Ascending aorta (tissue), 2 donors: ENCODE measurements around the gene NCOA1. TPM values are rescaled to one million over a fixed set of nuclear protein-coding genes. Genes with fewer than 3 reads are reported as not detected.
A peak's percentile ranks its signal among the peaks of the same experiment; 100 is the strongest.
"Not testable (repeated sequence)": the region's sequence is repeated elsewhere in the genome, so short reads cannot be mapped to it uniquely, and the experiment has no call there.

Experiments used
- DNase-seq, 2 donors: peaks; one replicate each; pipeline ENCODE4 v3.0.0-alpha.2; 2019; ENCODE audit warnings: low spot score in 2 of 2
- H3K27ac ChIP-seq, 2 donors: fragments of 200-600 bp; sonication (generic); one replicate each; pipeline ENCODE4 v1.5.1; 2016 to 2017; ENCODE audit warnings: mild to moderate bottlenecking in 1 of 2
- H3K27me3 ChIP-seq: fragments of 200-600 bp; sonication (generic); one replicate; pipeline ENCODE4 v1.5.1; 2017
- H3K36me3 ChIP-seq, 2 donors: fragments of 200-600 bp; sonication (generic); one replicate each; pipeline ENCODE4 v1.5.1; 2016
- H3K4me1 ChIP-seq, 2 donors: fragments of 200-600 bp; sonication (generic); one replicate each; pipeline ENCODE4 v1.5.1; 2016 to 2017; ENCODE audit warnings: mild to moderate bottlenecking in 1 of 2
- H3K4me3 ChIP-seq, 2 donors: fragments of 200-600 bp; sonication (generic); one replicate each; pipeline ENCODE4 v1.5.1; 2016 to 2017; ENCODE audit warnings: mild to moderate bottlenecking in 1 of 2
- H3K9me3 ChIP-seq, 2 donors: fragments of 200-600 bp; sonication (generic); one replicate each; pipeline ENCODE4 v1.5.1; 2016
- CTCF ChIP-seq, 3 experiments: fragments of 200-600 bp in 2 of 3; fragments of 450-650 bp in 1 of 3; sonication (generic) in 2 of 3; IDR thresholded peaks; one replicate each; pipeline ENCODE4 v1.5.1; 2016 to 2019; ENCODE audit warnings: antibody characterized with exemption in 3 of 3, mild to moderate bottlenecking in 1 of 3, moderate library complexity in 1 of 3
- intact Hi-C: fragments of 100-400 bp; cut with DNase I; formaldehyde crosslinking; loops from one replicate; pipeline ENCODE4 v1.15.1; 2023
- total RNA-seq: library from RNA; depleted of rRNA; stranded (reverse); fragments of >200 nt; gene quantifications from one replicate; pipeline ENCODE4 v1.1.0, GENCODE V29; 2016

NCOA1 gene
- total RNA-seq, 1 donor from 2014 or later: 19.3 TPM

- Histone ChIP-seq H3K36me3 (no peaks in the 10 kb centered on the region), H3K27ac (peak overlapping the region; percentile 94 to 95), H3K4me3 (peak overlapping the region; percentile 72 to 74), H3K9me3 (no peaks in the 10 kb centered on the region), H3K27me3 (no peaks in the 10 kb centered on the region), H3K4me1 (peaks cover 4 to 8% of the 10 kb centered on the region in 2 donors)
- intact Hi-C loops: loop anchor here (2.0 to 5.0 kb wide), 2 partner anchors 302 to 865 kb away; partner anchors contain the start of genes ATAD2B and NCOA1
- no peak for TF ChIP-seq CTCF (IDR thresholded peaks at IDR 0.05)
- DNase-seq: no peak
Measured at GRCh38 chr2:24792542-24792873, 301.5 kb downstream of the NCOA1 start.

- TF ChIP-seq CTCF (IDR thresholded peaks at IDR 0.05): peak; percentile 35 to 64 (median 60)
- intact Hi-C loops: loop anchor here (2.0 to 5.0 kb wide), 2 partner anchors 302 to 866 kb away; partner anchors contain the start of genes ATAD2B and NCOA1
- Histone ChIP-seq H3K27me3 (no peaks in the 10 kb centered on the region), H3K4me1 (peaks cover 4 to 8% of the 10 kb centered on the region in 2 donors), H3K27ac (peak within 1 kb of the TSS; percentile 94 to 95), H3K9me3 (no peaks in the 10 kb centered on the region), H3K36me3 (no peaks in the 10 kb centered on the region), H3K4me3 (peak within 1 kb of the TSS; percentile 72 to 74)
- DNase-seq: peak; percentile 87 to 98
Measured at GRCh38 chr2:24792874-24793760, 302.1 kb downstream of the NCOA1 start, which contains the start of the genes CENPO and PTRHD1. Gene CENPO (plus strand): TSS chr2:24793425. CDS start chr2:24793920, 495 bp downstream. Gene PTRHD1 (minus strand): TSS chr2:24793391. CDS start chr2:24793377, 14 bp downstream.

- Histone ChIP-seq H3K27ac (peak overlapping the region in 1 of 2 donors; percentile 94), H3K4me1 (peaks cover 4 to 8% of the 10 kb centered on the region in 2 donors), H3K9me3 (no peaks in the 10 kb centered on the region), H3K36me3 (no peaks in the 10 kb centered on the region), H3K4me3 (peak overlapping the region; percentile 72 to 74), H3K27me3 (no peaks in the 10 kb centered on the region)
- no peak for DNase-seq
- intact Hi-C loops: loop anchor here (2.0 to 5.0 kb wide), 2 partner anchors 303 to 867 kb away; partner anchors contain the start of genes ATAD2B and NCOA1
- no peak for TF ChIP-seq CTCF (IDR thresholded peaks at IDR 0.05)
Measured at GRCh38 chr2:24793761-24794435, 302.8 kb downstream of the NCOA1 start.

GRCh38 chr2:24797644-24798043 lies 306.6 kb downstream of the NCOA1 start:
- intact Hi-C loops: no loop called here
- no peak overlapping the region for H3K27ac ChIP-seq
- H3K36me3 ChIP-seq: no peaks in the 10 kb centered on the region
- no peaks in the 10 kb centered on the region for H3K27me3 ChIP-seq
- no peak overlapping the region for H3K4me3 ChIP-seq
- peaks cover 4% of the 10 kb centered on the region in 2 donors for H3K4me1 ChIP-seq
- no peaks in the 10 kb centered on the region for H3K9me3 ChIP-seq
- no peak for TF ChIP-seq CTCF (IDR thresholded peaks at IDR 0.05)
- no peak for DNase-seq

GRCh38 chr2:24800487-24800886 lies 309.4 kb downstream of the NCOA1 start:
- H3K27ac ChIP-seq, DNase-seq, H3K4me1 ChIP-seq, H3K9me3 ChIP-seq, H3K4me3 ChIP-seq, intact Hi-C loops, H3K27me3 ChIP-seq, H3K36me3 ChIP-seq: not testable (repeated sequence)

GRCh38 chr2:24805811-24806660 lies 315.0 kb downstream of the NCOA1 start:
- intact Hi-C loops, H3K4me1 ChIP-seq, H3K36me3 ChIP-seq, H3K27ac ChIP-seq, H3K9me3 ChIP-seq, H3K27me3 ChIP-seq, DNase-seq, H3K4me3 ChIP-seq: not testable (repeated sequence)
